Activated CD4-positive, alpha-beta T cell treated with anti-CD3 and anti-CD28 coated beads for 1 hour (primary cell): Measurements from ENCODE around the gene WNT3.

Experiments
- DNase-seq: peaks from one replicate; pipeline ENCODE4 v3.0.0-alpha.2; 2020

The WNT3 gene

DNA sequence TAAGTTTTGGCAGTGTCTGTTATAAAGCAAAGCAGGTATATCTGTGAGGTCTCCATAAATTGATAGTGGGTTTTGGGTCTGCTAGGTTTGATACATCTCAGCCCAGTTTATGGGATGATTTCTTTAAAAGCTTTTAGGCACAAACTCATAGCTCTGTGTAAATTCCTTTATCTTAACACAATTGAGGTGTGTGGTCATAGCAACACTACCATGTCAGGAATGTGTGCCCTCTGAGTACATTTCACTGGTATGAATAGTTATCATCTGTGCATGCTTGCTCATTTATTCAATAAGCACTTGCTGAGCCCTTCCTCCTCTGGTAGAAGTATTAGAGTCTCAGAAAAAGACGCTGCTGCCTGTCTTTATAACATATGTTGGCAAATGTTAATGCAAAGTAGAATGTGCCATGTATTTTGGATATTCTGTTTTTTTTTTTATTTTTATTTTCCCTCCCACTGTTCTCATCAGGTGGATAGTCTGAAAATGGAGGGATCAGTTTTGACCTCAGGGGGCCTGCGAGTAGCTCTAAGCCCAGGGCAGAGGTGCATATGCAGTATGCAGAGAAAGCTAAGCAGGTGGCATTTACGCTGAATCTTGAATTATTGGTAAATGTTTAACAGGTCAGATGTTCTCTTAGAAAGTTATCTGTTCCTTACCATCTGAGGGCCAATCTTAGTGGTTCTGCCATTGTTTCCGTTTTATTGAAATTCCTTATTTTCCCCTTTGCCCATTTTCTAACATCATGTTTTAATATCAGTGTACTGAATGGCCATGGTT, 90.7 kb downstream of the WNT3 start:
- no peak for DNase-seq

DNA sequence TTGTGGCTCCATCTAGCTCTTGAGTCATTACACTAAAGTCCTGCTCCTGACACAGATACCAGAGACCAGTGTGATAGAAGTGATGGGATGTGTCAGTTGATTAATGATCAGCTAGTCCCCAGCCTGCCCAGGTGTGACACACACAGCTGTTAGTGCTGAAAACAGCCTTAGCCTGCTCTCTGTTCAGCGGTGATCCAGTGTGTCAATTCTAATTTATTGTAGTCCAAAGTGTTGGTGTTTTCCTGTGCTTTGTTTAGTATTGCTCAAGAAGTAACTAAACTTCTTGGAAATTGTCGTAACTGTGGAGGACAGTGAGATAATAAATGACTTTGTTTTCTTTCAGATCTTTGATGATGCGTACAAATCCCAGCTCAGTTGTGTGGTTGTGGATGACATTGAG, 92.3 kb downstream of the WNT3 start:
- DNase-seq: no peak

DNA sequence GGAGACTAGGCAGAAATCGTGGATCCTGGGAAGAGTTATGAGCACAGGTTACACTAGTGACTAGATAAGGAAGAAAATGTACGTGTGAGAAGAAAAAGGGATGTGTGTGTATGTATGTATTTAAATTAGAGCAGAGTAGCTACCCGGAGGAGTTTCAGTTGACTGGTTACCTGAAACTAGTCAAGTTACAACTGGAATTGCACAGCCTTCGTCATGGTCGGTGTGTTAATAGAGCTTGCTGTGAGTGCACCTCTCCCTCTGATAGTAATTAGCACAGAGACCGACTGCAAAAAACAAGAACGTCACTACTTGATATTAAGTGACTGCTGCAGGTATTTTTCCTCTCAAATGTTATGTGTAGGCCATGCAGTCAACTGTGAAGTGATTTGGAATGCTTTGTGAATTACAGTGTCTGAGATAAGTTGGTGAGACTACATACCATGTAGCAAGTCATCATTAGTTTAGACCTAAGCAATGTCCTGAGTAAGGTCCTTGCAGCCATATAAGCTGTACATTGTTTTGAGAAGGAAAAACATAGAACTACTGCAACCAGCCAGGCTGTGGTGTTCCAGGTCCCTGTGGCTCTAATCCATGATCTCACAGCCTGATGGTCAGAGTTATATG, 95.7 kb downstream of the WNT3 start:
- DNase-seq: no peak

DNA sequence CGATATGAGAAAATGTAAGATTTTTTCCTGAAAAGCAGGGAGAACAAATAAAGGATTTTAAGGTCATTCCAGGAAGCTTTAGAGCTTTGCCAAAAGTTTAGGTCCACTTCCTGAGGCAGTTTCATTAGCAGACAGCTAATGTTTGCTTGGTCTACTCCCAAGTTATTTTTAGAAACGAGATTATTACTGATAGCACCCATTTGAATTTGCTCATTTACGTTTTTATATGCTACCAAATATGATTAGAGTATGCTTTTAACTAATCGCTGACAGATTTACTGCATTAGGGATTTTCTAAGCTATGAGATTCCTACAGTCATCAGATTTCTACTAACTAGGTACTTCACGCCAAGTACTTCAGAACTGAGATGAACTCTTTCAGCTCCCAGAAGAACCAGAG, 98.1 kb downstream of the WNT3 start:
- DNase-seq: no peak

DNA sequence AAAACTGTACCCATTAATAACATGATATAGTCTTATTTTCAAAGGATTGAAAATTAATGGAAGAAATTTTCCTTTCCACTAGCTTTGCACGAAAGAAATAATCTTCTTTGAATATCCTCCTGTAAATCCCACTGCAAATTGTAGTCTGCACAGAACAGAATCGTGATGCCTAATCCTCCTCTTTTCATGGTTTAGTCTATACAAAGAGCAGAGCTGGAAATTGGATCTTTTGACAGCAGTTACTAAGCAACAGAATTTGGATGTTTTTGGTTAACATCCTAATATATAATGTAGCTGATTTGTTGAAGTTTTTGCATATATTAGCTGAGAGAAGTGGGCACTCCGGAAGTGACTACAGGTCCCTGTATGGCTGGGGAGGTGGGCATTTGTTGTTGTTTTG, 98.6 kb downstream of the WNT3 start:
- no peak for DNase-seq

DNA sequence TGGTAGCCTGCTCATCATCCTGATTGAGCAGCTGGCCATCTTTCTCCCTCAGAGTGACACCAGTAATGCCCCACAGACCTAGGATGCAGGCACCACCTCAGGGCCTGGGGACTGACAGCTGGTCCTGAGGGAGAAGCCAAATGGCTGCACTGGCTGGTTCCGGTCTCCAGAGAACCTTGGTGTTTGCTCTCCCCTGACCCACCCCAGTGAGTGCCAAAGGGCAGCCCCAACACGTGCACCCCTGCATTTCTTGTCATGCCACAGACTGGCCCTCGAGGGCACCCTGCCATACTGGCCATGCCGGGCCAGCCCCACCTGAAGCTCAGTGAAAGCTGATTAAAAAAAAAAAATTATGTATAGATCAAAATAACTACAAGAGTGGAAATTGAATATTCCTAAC, 100.5 kb downstream of the WNT3 start:
- no peak for DNase-seq
